22Rv1 (cell line): ENCODE measurements around the gene NEIL1.

Experiments
- ZFX ChIP-seq: fragments of 450-650 bp; IDR thresholded peaks from 2 replicates; pipeline ENCODE4 v1.6.1; 2017; ENCODE audit warnings: antibody characterized with exemption, borderline replicate concordance
- TF ChIP-seq, protein P1 (sequence below): fragments of 450-650 bp; IDR thresholded peaks from 2 replicates; pipeline ENCODE4 v1.5.1; 2017; ENCODE audit warnings: mild to moderate bottlenecking

GRCh38 chr15:75361989-75362641 is 15.3 kb downstream of the NEIL1 start:
- TF ChIP-seq, protein P1, sequence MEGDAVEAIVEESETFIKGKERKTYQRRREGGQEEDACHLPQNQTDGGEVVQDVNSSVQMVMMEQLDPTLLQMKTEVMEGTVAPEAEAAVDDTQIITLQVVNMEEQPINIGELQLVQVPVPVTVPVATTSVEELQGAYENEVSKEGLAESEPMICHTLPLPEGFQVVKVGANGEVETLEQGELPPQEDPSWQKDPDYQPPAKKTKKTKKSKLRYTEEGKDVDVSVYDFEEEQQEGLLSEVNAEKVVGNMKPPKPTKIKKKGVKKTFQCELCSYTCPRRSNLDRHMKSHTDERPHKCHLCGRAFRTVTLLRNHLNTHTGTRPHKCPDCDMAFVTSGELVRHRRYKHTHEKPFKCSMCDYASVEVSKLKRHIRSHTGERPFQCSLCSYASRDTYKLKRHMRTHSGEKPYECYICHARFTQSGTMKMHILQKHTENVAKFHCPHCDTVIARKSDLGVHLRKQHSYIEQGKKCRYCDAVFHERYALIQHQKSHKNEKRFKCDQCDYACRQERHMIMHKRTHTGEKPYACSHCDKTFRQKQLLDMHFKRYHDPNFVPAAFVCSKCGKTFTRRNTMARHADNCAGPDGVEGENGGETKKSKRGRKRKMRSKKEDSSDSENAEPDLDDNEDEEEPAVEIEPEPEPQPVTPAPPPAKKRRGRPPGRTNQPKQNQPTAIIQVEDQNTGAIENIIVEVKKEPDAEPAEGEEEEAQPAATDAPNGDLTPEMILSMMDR = no peak
- TF ChIP-seq ZFX = no peak
